Activated CD4-positive, CD25-positive, alpha-beta regulatory T cell (primary cell): Measurements from ENCODE around the gene SYNDIG1L.

Experiments
- DNase-seq, 4 experiments: peaks; one replicate each; lab custom pipeline; 2025; lab: John Stamatoyannopoulos, UW

SYNDIG1L gene

DNA sequence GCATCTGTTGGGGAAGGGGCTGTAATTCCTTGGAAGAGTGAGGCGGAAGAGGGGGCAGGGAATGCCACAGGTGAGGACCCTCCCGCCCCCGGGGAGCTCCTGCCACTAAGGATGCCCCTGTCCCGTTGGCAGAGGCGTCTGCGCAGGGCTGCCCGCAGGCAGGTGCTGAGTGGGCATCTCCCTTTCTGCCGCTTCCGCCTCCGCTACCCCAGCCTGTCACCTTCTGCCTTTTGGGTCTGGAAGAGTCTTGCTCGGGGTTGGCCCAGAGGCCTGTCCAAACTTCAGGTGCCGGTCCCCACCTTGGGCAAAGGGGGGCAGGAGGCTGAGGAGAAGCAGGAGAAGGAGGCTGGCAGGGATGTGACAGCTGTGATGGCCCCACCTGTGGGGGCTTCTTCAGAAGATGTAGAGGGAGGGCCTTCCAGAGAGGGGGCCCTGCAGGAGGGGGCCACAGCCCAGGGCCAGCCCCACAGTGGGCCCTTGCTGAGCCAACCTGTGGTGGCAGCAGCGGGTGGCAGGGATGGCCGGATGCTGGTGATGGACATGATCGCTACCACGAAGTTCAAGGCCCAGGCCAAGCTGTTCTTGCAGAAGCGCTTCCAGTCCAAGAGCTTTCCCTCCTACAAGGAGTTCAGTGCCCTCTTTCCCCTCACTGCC lies 67.7 kb downstream of the SYNDIG1L start:
- no peak for DNase-seq

DNA sequence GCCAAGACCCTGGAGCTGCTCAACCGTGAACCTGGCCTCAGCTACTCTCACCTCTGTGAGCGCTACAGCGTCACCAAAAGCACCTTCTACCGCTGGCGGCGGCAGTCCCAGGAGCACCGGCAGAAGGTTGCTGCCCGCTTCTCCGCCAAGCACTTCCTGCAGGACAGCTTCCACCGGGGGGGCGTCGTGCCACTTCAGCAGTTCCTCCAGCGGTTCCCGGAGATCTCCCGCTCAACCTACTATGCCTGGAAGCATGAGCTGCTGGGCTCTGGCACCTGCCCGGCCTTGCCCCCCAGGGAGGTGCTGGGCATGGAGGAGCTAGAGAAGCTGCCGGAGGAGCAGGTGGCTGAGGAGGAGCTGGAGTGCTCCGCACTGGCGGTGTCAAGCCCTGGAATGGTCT lies 68.4 kb downstream of the SYNDIG1L start:
- no peak for DNase-seq

DNA sequence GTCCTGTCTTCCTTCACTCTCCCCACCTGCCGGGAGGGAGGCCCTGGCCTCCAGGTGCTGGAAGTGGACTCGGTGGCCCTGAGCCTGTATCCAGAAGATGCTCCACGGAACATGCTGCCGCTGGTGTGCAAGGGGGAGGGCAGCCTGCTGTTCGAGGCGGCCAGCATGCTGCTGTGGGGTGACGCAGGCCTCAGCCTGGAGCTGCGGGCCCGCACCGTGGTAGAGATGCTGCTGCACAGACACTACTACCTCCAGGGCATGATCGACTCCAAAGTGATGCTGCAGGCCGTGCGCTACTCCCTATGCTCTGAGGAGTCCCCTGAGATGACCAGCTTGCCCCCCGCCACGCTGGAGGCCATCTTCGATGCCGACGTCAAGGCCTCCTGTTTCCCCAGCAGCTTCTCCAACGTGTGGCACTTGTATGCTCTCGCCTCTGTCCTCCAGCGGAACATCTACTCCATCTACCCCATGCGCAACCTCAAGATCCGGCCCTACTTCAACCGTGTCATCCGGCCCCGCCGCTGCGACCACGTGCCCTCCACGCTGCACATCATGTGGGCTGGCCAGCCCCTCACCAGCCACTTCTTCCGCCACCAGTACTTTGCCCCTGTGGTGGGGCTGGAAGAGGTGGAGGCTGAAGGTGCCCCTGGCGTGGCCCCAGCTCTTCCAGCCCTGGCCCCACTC lies 69.0 kb downstream of the SYNDIG1L start:
- DNase-seq: no peak
